ENCODE results near the gene GPR137. TPM values are rescaled to one million over a fixed set of nuclear protein-coding genes. Genes with fewer than 3 reads are reported as not detected.
A peak's percentile ranks its signal among the peaks of the same experiment; 100 is the strongest.

GPR137 gene
- total and polyA plus RNA-seq, 9 of the 15 experiments (the other 6 are each of a cell fraction or from before 2014, with no cell fraction given), result 0.32 to 26.7 (median 10.7) TPM

- FAIRE-seq (no peak), DNase-seq (ENCODE audit: extremely low read depth in 1 of 4, low spot score in 3 of 4) (no peak), ATAC-seq (no peak)
- CTCF ChIA-PET (ENCODE audit: low intra/inter-chr PET ratio), result no interaction called here
- Histone ChIP-seq H3K27me3 (ENCODE audit: control insufficient read depth in 2 of 2, insufficient read depth in 2 of 2, low read length in 2 of 2) (no peaks in the 10 kb centered on the region), H3K79me2 (ENCODE audit: control insufficient read depth, insufficient read depth, low read length) (peaks cover 27% of the 10 kb centered on the region), H3K9me3 (replicated peaks; ENCODE audit: control insufficient read depth, insufficient read depth, low read depth, low read length) (no peaks in the 10 kb centered on the region), H3K9ac (ENCODE audit: insufficient read depth in 1 of 2, low read depth in 2 of 2, low read length in 2 of 2) (peak overlapping the region in 1 of 2 experiments; percentile 76; a peak in 2 of 4 replicates), H4K20me1 (replicated peaks; ENCODE audit: control insufficient read depth, insufficient read depth, low read length) (peaks cover 11% of the 10 kb centered on the region), H3K4me1 (replicated peaks in 1 of 2; ENCODE audit: control insufficient read depth in 2 of 2, insufficient read depth in 2 of 2, low read length in 2 of 2) (peaks cover 6 to 60% of the 10 kb centered on the region in 2 experiments; a peak in 4 of 5 replicates), H3K4me3 (no peak overlapping the region), H3K27ac (ENCODE audit: extremely low read depth, low read depth, low read length) (no peak overlapping the region), H3K4me2 (ENCODE audit: insufficient read depth, low read length) (no peak overlapping the region), H3K36me3 (ENCODE audit: control insufficient read depth, insufficient read depth, low read length) (peaks cover 75% of the 10 kb centered on the region), H2AFZ (ENCODE audit: low read depth, low read length) (no peak overlapping the region), H3K9me1 (ENCODE audit: control insufficient read depth, insufficient read depth, low read length) (no peaks in the 10 kb centered on the region)
- 95% methylated on average over 13 of the region's 15 CpGs for WGBS (ENCODE audit: insufficient coverage, low coverage, missing lambda C conversion rate)
- POLR2A ChIA-PET, result interaction anchor here (0.9 to 4.4 kb wide), 2 partner anchors 8 to 13 kb away, joined by 4 to 43 read pairs; no protein-coding TSS in a partner anchor
- intact Hi-C loops (cut with micrococcal nuclease) (no loop called here), in situ Hi-C loops (cut with MboI) (no loop called here)
- TF ChIP-seq RBFOX2 (IDR thresholded peaks at IDR 0.05; ENCODE audit: low read depth, low read length), result peak; percentile 18; the same call in 1 of the 2 replicates
- no peak for TF ChIP-seq TAF1 (IDR thresholded peaks at IDR 0.05; ENCODE audit: control insufficient read depth, extremely low read depth, insufficient read depth, low read length, severe bottlenecking)
- BruUV-seq (replicated peaks), result no TSS peak
Measured at GRCh38 chr11:64256300-64256699, 29.3 kb upstream of the GPR137 start.

DNA sequence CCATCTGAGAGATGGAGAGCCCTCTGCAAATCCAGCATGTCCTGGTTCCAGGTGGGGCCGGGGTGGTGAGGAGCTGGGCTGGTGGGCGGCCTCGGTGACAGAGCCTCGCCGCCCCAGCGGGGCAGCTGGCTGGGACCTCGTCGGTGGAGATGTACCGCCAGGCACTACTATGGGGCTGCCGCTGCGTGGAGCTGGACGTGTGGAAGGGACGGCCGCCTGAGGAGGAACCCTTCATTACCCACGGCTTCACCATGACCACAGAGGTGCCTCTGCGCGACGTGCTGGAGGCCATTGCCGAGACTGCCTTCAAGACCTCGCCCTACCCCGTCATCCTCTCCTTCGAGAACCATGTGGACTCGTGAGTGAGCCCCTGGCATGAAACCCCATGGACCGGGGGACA lies 27.3 kb upstream of the GPR137 start:
- Histone ChIP-seq H3K4me3 (no peak overlapping the region), H4K20me1 (replicated peaks; ENCODE audit: control insufficient read depth, insufficient read depth, low read length) (peaks cover 4% of the 10 kb centered on the region; the same call in 1 of the 2 replicates), H3K79me2 (ENCODE audit: control insufficient read depth, insufficient read depth, low read length) (peaks cover 6% of the 10 kb centered on the region), H3K4me2 (ENCODE audit: insufficient read depth, low read length) (no peak overlapping the region), H2AFZ (ENCODE audit: low read depth, low read length) (no peak overlapping the region), H3K27me3 (ENCODE audit: control insufficient read depth in 2 of 2, insufficient read depth in 2 of 2, low read length in 2 of 2) (no peaks in the 10 kb centered on the region), H3K9ac (ENCODE audit: insufficient read depth in 1 of 2, low read depth in 2 of 2, low read length in 2 of 2) (no peak overlapping the region; a peak in 1 of 4 replicates), H3K9me1 (ENCODE audit: control insufficient read depth, insufficient read depth, low read length) (no peaks in the 10 kb centered on the region), H3K36me3 (ENCODE audit: control insufficient read depth, insufficient read depth, low read length) (peaks cover 92% of the 10 kb centered on the region), H3K9me3 (replicated peaks; ENCODE audit: control insufficient read depth, insufficient read depth, low read depth, low read length) (no peaks in the 10 kb centered on the region), H3K27ac (ENCODE audit: extremely low read depth, low read depth, low read length) (no peak overlapping the region), H3K4me1 (replicated peaks in 1 of 2; ENCODE audit: control insufficient read depth in 2 of 2, insufficient read depth in 2 of 2, low read length in 2 of 2) (peaks cover 0 to 53% of the 10 kb centered on the region in 2 experiments; a peak in 3 of 5 replicates)
- POLR2A ChIA-PET, result interaction anchor here (0.9 to 4.4 kb wide), 3 partner anchors 11 to 17 kb away, joined by 3 to 43 read pairs (median 5); partner anchors contain the start of genes FKBP2 and PPP1R14B
- no peak for FAIRE-seq
- no peak for ATAC-seq
- intact Hi-C loops (cut with micrococcal nuclease) (no loop called here), in situ Hi-C loops (cut with MboI) (no loop called here)
- 88% methylated on average over 20 of the region's 24 CpGs for WGBS (ENCODE audit: insufficient coverage, low coverage, missing lambda C conversion rate)
- CTCF ChIA-PET (ENCODE audit: low intra/inter-chr PET ratio), result no interaction called here
- BruUV-seq (replicated peaks), result no TSS peak
- no peak for DNase-seq (ENCODE audit: extremely low read depth in 1 of 4, low spot score in 3 of 4)
- TF ChIP-seq, protein P1, sequence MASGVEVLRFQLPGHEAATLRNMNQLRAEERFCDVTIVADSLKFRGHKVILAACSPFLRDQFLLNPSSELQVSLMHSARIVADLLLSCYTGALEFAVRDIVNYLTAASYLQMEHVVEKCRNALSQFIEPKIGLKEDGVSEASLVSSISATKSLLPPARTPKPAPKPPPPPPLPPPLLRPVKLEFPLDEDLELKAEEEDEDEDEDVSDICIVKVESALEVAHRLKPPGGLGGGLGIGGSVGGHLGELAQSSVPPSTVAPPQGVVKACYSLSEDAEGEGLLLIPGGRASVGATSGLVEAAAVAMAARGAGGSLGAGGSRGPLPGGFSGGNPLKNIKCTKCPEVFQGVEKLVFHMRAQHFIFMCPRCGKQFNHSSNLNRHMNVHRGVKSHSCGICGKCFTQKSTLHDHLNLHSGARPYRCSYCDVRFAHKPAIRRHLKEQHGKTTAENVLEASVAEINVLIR (CRISPR knock-in tag; IDR thresholded peaks at IDR 0.05), result no peak
- TF ChIP-seq RBM39 (optimal IDR thresholded peaks at IDR 0.05; ENCODE audit: low read depth, low read length), result no peak
- no peak for TF ChIP-seq NBN (IDR thresholded peaks at IDR 0.05; ENCODE audit: low read depth)
- TF ChIP-seq NUFIP1 (IDR thresholded peaks at IDR 0.05; ENCODE audit: partially characterized antibody), result no peak
- no peak for TF ChIP-seq THRAP3 (IDR thresholded peaks at IDR 0.05; ENCODE audit: borderline replicate concordance)
- no peak for TF ChIP-seq TFAM (CRISPR knock-in tag; conservative IDR thresholded peaks at IDR 0.05)
- no peak for TF ChIP-seq NFYB (IDR thresholded peaks at IDR 0.05; ENCODE audit: extremely low read depth, insufficient read length)
- no peak for TF ChIP-seq NFE2 (IDR thresholded peaks at IDR 0.05; ENCODE audit: low read depth)
- no peak for TF ChIP-seq SMARCC2 (IDR thresholded peaks at IDR 0.05; ENCODE audit: low read depth)
- TF ChIP-seq TRIM28 (IDR thresholded peaks at IDR 0.05), result no peak
